EL (cell line): ENCODE measurements around the gene C1orf159.
A peak's percentile ranks its signal among the peaks of the same experiment; 100 is the strongest.

Source experiments
- DNase-seq: peaks from one replicate; pipeline ENCODE4 v3.0.0-alpha.2; 2016

The C1orf159 gene

DNA sequence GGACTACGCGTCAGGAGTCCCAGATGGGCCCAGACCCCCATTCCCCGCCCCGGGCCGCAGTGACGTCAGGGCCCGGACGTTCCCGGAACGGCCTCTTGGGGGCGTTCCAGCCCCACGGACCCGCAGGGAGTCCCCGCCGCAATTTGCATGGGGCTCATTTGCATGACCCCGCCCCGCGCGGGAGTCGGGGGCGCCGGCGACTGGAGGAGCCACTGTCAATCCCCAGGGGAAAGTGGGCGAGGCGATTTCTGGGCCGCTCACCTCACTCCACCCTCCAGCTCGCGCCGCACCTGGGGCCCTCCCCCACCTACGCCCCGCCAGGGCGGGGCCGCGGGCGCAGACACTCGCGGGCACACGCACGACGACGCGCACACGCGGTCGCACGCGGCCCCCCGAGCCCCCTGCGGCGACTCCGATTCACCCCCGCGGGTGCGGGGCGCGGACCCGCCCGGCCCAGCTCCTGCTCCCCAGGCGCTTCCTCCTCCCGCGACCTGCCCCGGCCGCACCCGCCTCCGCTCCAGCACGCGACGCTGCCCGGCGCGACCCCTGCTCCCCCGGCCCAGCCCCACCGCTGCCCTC is 82.8 kb downstream of the C1orf159 start:
- peak; percentile 42 for DNase-seq

DNA sequence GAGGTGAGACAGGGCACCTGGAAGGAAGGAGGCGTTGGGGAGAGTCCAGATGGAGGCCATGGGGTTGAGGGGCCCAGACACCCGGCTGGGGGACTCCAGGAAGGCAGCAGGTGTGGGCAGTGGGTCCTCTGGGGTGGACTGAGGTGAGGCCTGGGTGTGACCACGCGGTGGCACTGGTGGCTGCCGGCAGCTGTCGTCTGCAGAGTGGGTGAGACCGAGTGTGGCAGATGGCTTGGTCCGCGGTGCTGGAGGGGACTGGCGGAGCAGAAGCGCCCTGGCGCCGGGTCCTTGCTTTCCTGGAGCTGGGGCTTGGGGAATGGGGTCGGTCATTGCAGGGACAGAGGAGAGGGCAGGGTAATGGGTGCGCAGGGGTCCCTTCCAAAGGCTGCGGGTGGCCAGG is 83.5 kb downstream of the C1orf159 start:
- no peak for DNase-seq
